ENCODE measurements around the gene TTC34. TPM values are rescaled to one million over a fixed set of nuclear protein-coding genes. Genes with fewer than 3 reads are reported as not detected.

The TTC34 gene
- total and polyA plus RNA-seq, 2 of the 13 experiments (the other 11 are each of a cell fraction or from before 2014, with no cell fraction given) = 0.07 to 0.11 TPM

DNA sequence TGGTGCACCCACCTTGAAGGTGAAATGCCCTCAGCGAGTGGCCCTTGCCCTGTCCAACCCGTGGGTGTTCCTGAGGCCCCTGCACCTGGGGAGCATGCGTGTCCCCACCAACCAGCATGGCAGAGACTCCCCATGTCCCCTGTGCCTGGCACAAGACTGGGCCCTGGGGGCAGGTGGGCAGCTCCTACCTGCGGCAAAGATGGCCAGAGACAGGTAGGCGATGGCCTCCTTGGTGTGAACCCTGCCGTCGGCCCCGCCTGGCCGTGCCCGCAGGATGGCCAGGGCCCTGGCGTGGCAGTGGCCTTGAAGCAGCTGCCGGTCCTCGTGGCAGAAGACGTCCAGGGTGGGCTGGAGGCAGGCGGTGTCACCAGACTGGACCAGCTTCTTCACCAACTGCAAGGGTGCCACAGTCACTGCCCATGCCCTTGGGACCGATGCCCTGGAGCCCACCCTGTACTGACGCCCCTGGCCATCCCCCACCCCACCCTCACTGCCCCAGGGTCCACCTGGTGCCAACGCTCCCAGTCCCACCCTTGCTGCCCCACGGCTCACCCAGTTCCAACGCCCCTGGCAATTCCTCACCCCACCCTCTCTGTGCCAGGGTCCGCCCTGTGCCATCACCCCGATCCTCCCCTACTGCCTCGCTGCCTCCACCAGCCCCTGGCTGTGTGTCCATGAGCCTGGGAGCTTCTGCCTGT is 15.7 kb downstream of the TTC34 start:
- no peak overlapping the region for H3K4me3 ChIP-seq (replicated peaks in 1 of 3; ENCODE audit: insufficient read depth in 1 of 3, low read depth in 2 of 3, low read length in 3 of 3)
- BruUV-seq (replicated peaks) = no TSS peak
- TF ChIP-seq ZNF781 (CRISPR knock-in tag; IDR thresholded peaks at IDR 0.05; ENCODE audit: borderline replicate concordance, not compliant biosample characterization) (no peak), PAF1 (CRISPR knock-in tag; IDR thresholded peaks at IDR 0.05) (no peak), KLF11 (CRISPR knock-in tag; IDR thresholded peaks at IDR 0.05) (no peak), ZNF709 (CRISPR knock-in tag; IDR thresholded peaks at IDR 0.05) (no peak), NFYB (CRISPR knock-in tag; IDR thresholded peaks at IDR 0.05) (no peak), CCAR2 (optimal IDR thresholded peaks at IDR 0.05; ENCODE audit: low read depth, low read length) (no peak), ZMAT3 (CRISPR knock-in tag; conservative IDR thresholded peaks at IDR 0.05) (no peak)
- no peaks in the 10 kb centered on the region for H3K36me3 ChIP-seq (replicated peaks in 1 of 2; ENCODE audit: control insufficient read depth in 1 of 2, insufficient read depth in 2 of 2, low read length in 2 of 2)
- WGBS (ENCODE audit: low lambda C conversion rate) = 34% methylated on average over 9 of the region's 23 CpGs
- peaks cover 7% of the 10 kb centered on the region; the same call in 1 of the 2 replicates for H4K20me1 ChIP-seq (ENCODE audit: insufficient read depth, low read length)
- peaks cover 8% of the 10 kb centered on the region; the same call in 1 of the 2 replicates for H3K9me3 ChIP-seq (ENCODE audit: low read length)
- ChIA-PET POLR2A (no interaction called here), CTCF (ENCODE audit: low intra/inter-chr PET ratio, low total read pairs) (no interaction called here)
- in situ Hi-C loops (cut with HindIII; ENCODE audit: extremely low pct_ligation_motif_present, low pct_unique_long_range_greater_than_20kb) (no loop called here), intact Hi-C loops (cut with micrococcal nuclease; ENCODE audit: unreplicated experiment) (no loop called here)
- FAIRE-seq = no peak
- no peak overlapping the region for H3K9ac ChIP-seq (ENCODE audit: insufficient read depth, low read depth, low read length)
- no peak overlapping the region for H3K4me2 ChIP-seq (ENCODE audit: low read depth, low read length)
- no peak overlapping the region for H2AFZ ChIP-seq (ENCODE audit: low read length)
- DNase-seq (ENCODE audit: low spot score) = no peak
- peaks cover 2 to 14% of the 10 kb centered on the region in 2 experiments; a peak in 4 of 5 replicates for H3K27me3 ChIP-seq (ENCODE audit: control insufficient read depth in 1 of 2, insufficient read depth in 2 of 2, low read length in 2 of 2)
- no peaks in the 10 kb centered on the region for H3K4me1 ChIP-seq (ENCODE audit: insufficient read depth, low read length)
- no peak overlapping the region for H3K27ac ChIP-seq (ENCODE audit: extremely low read length, insufficient read depth, low read length)
- H3K79me2 ChIP-seq (ENCODE audit: insufficient read depth, low read length) = no peaks in the 10 kb centered on the region
- no peak for ATAC-seq

DNA sequence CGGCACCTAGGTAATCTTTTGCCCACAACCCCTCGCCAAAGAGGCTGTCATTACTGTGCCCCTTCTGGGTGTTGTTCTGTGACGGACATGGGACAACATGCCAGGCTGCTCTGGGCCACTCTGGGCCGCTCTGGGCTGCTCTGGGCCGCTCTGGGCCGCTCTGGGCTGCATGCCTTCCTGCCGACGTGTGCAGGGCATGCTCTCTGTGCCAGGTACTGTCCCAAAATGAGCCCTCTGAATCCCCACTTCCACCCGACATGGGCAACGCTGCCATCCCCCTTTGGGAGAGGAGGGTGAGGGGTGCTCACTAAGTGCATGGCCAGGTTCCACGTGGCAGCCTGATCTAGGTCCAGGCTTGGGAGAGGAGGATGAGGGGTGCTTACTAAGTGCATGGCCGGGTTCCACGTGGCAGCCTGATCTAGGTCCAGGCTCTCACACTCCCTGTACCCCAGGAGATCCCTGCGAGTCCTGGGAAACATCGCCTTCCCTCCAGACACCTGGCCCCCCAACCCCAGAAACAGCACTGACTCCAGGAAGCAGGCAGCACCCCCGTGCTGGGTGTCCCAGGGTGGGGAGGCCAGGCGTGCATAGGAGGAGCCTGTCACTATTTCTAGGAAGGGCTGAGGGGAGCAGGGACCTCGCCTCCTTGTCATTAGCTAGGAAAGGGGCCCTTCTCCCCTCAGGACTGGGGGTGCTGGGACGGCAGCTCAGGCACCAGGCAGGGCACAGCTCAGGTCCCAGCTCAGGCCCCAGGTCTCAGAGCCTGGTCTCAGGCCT is 16.5 kb downstream of the TTC34 start:
- no peak overlapping the region for H3K4me3 ChIP-seq (replicated peaks in 1 of 3; ENCODE audit: insufficient read depth in 1 of 3, low read depth in 2 of 3, low read length in 3 of 3)
- H3K4me2 ChIP-seq (ENCODE audit: low read depth, low read length) = no peak overlapping the region
- H3K9ac ChIP-seq (ENCODE audit: insufficient read depth, low read depth, low read length) = no peak overlapping the region
- 7% methylated on average over 12 of the region's 19 CpGs for WGBS (ENCODE audit: low lambda C conversion rate)
- DNase-seq (ENCODE audit: low spot score) (no peak), FAIRE-seq (no peak), ATAC-seq (no peak)
- H3K27me3 ChIP-seq (ENCODE audit: control insufficient read depth in 1 of 2, insufficient read depth in 2 of 2, low read length in 2 of 2) = peaks cover 2 to 14% of the 10 kb centered on the region in 2 experiments; a peak in 4 of 5 replicates
- H3K36me3 ChIP-seq (replicated peaks in 1 of 2; ENCODE audit: control insufficient read depth in 1 of 2, insufficient read depth in 2 of 2, low read length in 2 of 2) = no peaks in the 10 kb centered on the region
- POLR2A ChIA-PET = no interaction called here
- H2AFZ ChIP-seq (ENCODE audit: low read length) = no peak overlapping the region
- H4K20me1 ChIP-seq (ENCODE audit: insufficient read depth, low read length) = peaks cover 7% of the 10 kb centered on the region; the same call in 1 of the 2 replicates
- in situ Hi-C loops (cut with HindIII; ENCODE audit: extremely low pct_ligation_motif_present, low pct_unique_long_range_greater_than_20kb) (no loop called here), intact Hi-C loops (cut with micrococcal nuclease; ENCODE audit: unreplicated experiment) (no loop called here)
- H3K79me2 ChIP-seq (ENCODE audit: insufficient read depth, low read length) = no peaks in the 10 kb centered on the region
- no peak overlapping the region for H3K27ac ChIP-seq (ENCODE audit: extremely low read length, insufficient read depth, low read length)
- no TSS peak for BruUV-seq (replicated peaks)
- no peaks in the 10 kb centered on the region for H3K4me1 ChIP-seq (ENCODE audit: insufficient read depth, low read length)
- CTCF ChIA-PET (ENCODE audit: low intra/inter-chr PET ratio, low total read pairs) = no interaction called here
- H3K9me3 ChIP-seq (ENCODE audit: low read length) = peaks cover 8% of the 10 kb centered on the region; the same call in 1 of the 2 replicates
- TF ChIP-seq RCOR2 (CRISPR knock-in tag; IDR thresholded peaks at IDR 0.05) = no peak
- TF ChIP-seq ZNF136 (CRISPR knock-in tag; IDR thresholded peaks at IDR 0.05; ENCODE audit: low read depth) = no peak
- TF ChIP-seq ZNF674 (CRISPR knock-in tag; IDR thresholded peaks at IDR 0.05; ENCODE audit: low read depth) = no peak
- no peak for TF ChIP-seq KDM5A (IDR thresholded peaks at IDR 0.05; ENCODE audit: borderline replicate concordance, low read length)

Measured in HepG2 (cell line).